Smooth muscle cell of the brain vasculature (primary cell): ENCODE results near the gene SNAP91.
"Not testable (repeated sequence)": the region's sequence is repeated elsewhere in the genome, so short reads cannot be mapped to it uniquely, and the experiment has no call there.

ENCODE experiments used
- DNase-seq: peaks from one replicate; pipeline ENCODE4 v3.0.0-alpha.2; 2012; ENCODE audit warnings: low read depth, low spot score

SNAP91 gene, protein sequence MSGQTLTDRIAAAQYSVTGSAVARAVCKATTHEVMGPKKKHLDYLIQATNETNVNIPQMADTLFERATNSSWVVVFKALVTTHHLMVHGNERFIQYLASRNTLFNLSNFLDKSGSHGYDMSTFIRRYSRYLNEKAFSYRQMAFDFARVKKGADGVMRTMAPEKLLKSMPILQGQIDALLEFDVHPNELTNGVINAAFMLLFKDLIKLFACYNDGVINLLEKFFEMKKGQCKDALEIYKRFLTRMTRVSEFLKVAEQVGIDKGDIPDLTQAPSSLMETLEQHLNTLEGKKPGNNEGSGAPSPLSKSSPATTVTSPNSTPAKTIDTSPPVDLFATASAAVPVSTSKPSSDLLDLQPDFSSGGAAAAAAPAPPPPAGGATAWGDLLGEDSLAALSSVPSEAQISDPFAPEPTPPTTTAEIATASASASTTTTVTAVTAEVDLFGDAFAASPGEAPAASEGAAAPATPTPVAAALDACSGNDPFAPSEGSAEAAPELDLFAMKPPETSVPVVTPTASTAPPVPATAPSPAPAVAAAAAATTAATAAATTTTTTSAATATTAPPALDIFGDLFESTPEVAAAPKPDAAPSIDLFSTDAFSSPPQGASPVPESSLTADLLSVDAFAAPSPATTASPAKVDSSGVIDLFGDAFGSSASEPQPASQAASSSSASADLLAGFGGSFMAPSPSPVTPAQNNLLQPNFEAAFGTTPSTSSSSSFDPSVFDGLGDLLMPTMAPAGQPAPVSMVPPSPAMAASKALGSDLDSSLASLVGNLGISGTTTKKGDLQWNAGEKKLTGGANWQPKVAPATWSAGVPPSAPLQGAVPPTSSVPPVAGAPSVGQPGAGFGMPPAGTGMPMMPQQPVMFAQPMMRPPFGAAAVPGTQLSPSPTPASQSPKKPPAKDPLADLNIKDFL

DNA sequence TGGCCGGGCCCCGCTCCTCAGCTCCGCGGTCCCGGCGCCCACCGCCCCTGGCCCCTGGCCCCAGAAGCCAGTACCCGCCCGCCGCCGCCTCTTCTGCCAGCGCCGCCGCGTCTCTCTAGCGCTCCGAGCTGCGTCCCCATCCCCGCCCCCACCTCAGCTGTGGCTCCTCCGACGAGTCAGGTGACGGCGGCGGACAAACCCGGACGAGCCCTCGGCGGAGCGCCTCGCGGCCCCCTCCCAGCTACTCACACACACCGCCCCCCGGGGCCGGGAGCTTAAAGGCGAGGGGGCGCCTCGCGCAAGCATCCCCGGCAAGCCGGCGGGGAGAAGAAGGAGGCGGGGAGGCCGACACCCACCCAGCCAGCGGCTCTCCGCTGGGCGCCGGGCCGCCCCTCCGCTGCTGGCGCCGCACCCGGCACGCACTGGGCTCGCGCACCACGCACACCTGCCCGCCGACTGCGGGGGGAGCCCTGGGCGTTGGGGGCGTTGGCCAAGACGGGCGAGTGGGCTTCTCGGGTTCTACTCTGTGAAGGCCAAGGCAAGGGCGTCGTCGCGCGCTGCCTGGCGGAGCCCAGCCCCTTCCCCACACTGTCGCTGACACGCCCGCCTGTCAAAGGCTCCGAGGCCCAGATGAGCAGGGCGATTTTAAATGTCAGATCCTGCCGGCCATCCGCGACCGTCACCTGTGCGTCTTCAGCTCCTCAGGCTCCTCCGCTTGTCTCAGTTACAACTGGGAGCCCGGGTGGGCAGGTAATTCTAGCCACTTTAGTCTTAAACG is at the start of gene SNAP91:
SNAP91 (minus strand) TSS at position 132 of the 778 bp plus-strand sequence. CDS start 1,174 bp downstream, outside the sequence.
- no peak for DNase-seq

DNA sequence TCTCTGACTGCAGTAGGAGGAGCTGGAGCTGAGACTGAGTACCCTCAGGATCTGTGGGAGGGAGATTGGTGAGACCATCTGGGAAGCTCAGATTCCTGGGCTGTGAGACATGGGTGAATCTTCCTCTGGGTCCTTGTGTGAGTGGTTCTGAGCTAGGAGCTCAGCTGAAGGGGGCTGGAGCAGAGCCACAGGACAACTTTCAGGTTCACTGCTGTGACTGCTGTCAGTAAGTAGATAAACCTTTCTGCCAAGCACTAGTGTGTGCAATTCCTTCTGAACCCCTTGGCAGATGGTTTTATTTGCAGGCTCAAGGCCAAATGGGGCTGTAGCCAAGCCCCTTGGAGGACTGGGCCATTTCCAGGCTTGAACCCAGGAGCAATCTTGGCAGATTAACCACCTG is 49.6 kb upstream of the SNAP91 start:
- no peak for DNase-seq

DNA sequence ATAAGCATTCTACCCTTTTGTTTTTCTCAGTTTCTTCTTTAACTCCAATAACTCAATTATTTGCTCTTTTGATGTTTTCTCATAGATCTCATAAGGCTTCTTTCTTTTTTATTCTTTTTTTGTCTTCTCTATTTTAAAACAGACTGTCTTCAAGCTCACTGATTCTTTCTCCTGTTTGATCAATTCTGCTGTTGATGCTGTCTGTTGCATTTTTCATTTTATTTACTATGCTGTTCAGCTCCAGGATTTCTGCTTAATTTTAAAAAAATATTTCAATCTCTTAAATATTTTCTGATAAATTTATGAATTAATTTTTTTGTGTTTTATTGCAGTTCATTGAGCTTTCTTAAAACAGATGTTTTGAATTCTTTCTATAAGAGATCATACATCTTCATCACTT is 48.1 kb upstream of the SNAP91 start:
- DNase-seq = no peak

DNA sequence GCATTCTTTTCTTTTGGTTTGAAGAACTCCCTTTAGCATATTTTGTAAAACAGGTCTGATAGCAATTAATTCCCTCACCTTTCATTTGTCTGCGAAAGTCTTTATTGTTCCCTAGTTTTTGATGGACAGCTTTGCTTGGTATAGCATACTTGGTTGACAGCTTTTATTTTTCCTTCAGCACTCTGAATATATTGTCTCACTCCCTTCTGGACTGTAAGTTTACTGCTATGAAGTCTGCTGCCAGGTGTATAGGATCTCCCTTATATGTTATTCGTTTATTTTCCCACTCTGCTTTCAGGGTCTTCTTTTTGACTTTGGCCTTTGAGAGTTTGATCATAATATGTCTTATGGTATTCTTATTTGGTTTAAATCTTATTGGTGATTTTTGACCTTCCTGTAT is 47.7 kb upstream of the SNAP91 start:
- no peak for DNase-seq

DNA sequence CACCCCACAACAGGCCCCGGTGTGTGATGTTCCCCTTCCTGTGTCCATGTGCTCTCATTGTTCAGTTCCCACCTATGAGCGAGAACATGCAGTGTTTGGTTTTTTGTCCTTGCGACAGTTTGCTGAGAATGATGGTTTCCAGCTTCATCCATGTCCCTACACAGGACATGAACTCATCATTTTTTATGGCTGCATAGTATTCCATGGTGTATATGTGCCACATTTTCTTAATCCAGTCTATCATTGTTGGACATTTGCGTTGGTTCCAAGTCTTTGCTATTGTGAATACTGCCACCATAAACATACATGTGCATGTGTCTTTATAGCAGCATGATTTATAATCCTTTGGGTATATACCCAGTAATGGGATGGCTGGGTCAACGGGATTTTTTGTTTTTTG is 43.5 kb upstream of the SNAP91 start:
- DNase-seq = not testable (repeated sequence)

DNA sequence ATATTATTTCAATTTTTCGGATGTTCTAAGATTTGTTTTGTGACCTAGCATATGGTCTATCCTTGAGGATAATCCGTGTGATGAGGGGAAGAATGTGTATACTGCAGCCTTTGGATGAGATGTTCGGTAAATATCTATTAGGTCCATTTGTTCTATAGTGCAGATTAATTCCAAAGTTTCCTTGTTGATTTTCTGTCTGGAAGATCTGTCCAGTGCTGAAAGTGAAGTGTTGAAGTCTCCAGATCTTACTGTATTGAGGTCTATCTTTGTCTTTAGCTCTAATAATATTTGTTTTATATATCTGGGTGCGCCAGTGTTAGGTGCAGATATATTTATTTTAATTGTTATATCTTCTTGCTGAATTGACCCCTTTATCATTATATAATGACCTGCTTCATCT is 32.2 kb upstream of the SNAP91 start:
- no peak for DNase-seq

DNA sequence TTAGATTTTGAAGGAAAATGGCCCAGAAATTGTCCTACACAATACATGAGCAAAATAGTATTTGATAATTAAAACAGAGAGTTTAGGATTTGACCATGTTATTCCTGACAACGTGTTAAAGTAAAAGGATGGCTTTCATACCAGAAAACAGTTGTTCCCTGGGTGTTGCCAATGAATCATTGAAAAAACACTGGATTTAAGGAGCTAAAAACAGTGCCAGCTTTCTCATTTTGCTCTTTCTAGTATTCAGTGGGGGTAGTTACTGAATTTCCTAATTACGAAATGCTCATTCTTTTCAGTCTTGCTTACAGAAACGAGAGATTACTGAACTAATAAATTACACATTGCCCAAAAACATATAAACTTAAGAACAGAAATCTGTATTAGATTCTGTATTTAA is 26.6 kb upstream of the SNAP91 start:
- DNase-seq = no peak

DNA sequence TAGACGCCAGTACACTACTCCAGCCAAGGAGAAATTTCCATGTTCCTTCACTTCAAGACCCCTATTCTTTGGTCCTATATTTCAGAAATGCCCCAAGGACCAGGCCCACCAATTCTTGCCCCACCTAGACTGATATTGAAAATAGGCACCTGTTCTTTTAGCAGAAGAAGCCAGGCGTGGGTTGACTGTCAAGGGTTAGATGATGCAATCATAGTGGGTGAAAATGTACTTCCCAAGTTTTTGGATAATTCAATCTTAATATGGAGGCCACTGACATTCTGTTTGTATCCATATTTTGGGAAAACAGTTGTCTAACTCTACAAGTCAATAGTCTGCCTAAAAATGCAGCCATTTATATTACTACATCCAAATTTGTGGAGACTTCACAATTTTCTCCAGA is 21.0 kb upstream of the SNAP91 start:
- DNase-seq = no peak

DNA sequence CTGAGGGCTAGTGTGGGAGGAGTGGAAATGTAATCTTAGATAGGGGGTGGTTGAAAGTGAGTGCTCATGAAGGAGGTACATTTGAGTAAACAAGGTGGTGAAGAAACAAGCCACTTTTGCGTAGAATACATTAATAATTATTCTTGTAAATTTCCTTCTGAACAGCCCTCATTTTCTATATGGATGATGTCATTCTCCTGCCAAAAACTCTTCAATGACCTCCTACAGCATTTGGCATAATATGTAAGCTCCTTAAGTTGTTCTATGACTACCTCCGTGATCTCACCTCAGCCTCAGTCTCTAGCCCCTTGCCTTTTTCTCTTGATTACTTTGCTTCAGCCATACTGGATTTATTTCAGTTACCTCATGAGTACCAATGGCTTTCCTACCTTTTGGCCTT is 14.0 kb upstream of the SNAP91 start:
- DNase-seq = no peak

DNA sequence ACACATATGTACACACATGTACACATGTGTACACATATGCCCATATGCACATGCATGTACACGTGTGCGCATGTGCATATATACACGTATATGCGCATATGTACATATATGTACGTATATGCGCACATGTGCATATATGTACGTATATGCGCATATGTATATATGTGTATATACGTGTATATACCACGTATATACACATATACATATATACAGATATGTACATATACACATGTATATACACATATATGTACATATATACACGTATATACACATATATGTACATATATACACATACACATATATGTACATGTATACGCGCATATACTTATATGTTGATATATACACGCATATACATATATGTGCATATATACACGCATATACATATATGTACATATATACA is 8.9 kb upstream of the SNAP91 start:
- DNase-seq = no peak

DNA sequence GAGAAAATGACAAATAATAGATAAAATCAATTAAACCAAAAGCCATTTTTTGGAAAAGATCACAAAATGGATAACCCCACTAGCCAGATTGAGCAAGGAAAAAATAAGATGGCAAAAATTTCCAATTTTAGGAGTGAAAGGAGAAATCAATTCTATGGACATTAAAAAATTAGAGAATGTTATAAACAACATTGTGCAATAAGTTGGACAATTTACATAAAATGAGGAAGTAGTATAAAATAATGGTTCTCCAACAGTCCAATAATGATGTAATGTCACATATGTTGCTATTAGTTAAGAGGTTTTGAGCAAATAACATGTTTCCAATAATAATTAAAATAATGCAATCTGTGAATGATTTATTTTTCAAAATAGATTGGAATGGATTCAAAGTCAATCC is 3.1 kb upstream of the SNAP91 start:
- DNase-seq = no peak

DNA sequence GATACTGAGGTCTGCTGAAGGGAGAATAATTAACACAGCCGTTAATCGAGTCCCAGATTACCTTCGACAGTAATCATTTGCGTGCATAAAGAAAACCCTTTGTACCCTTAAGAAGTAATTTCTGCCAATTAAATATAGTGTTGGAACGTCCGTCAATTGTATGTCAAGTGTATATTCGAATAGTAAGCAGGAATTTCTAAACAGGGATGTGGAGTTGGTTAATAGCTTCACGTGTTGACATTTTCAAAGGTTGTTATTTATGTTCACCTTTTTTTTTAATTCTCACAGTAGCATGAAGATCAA is 798 bp upstream of the SNAP91 start:
- DNase-seq = no peak

DNA sequence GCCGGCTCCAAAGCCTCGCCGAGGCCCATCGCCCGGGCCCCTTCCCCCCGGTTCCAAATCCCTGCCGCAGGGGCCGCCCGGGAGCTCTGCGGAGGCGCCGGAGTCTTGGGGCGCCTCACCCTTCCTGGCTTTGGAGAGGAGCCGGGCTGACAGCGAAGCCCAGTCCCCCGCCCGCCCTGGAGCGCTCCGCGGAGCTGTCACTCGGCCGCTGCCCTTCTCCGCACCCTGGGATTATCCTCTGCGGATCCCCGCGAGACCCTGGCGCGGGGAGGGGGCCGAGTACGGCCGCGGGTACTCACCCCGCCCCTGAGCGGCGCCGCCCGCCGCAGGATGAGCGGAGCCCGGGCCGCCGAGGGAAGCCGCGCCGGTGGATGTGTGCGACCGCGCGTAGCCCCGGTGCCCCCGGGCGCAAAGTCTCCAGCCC is 343 bp downstream of the SNAP91 start:
- no peak for DNase-seq

DNA sequence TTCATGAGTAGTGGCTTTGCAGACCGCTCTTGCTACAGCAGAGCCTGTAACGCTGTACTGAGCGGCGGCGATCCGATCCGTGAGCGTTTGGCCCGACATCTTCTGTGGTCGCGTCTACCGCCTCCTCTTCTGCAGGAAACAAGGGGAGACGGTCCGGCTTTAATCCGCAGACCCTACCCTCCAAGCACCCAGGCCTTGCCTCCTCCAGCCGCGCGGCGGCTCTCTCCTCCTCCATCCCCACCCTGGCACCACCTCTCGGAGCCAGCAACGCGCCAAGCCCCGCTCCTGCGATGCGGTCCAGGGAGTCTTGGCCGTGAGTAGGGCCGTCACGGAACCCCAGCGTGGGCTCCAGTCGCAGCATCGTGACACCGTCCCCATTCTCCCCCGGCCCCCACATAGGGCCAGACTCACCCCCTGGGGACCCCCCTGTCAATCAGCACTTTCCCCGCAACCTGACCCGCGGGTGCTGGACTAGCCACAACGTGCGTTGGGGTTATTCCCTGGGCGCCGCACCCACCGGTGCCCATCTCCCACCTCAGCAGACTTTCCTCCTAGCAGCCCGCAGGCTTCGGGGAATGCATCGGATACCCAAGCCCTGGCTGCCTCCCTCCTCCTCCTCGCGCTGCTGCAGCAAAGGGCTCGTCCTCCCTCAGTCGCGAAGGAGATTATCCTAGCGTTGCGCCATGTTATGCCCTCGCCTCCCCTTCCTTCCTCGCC is 914 bp downstream of the SNAP91 start:
- DNase-seq = no peak

DNA sequence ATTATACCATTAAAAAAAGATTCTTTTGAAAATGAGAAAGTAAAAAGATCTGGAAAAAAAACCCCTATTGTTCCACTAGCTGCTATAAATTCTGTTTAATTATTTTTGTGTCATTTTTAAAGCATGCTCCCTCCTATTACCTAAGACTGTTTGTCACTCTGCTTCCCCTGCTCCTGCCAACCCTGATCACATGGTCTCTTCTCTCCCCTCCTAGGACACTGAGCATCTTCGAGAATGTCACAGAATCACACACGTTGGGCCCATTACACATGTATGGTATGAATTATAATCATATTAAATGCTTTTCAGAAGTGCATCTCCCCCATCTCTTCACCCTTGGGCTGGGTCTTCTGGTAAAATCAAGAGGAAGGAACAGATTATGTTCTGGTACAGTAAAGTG is 6.2 kb downstream of the SNAP91 start:
- DNase-seq = no peak

DNA sequence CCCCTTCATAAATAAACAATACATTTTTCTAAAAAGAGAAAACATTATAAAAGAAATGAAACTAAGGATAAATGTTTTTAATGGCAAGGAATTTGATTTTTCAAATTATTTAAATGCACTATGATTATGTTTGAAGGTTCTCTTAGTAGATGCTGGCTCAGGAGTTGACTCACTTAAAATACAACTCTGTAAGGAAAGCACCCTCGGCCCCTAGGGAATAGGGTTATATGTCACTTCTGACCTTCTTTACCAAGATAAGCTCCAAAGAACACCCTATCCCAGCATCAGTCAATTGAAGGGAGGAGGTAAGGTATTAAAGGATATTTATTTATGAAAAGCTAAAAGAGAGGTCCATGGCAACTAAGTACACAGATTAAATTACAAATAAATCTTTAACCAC is 6.8 kb downstream of the SNAP91 start:
- DNase-seq = no peak

DNA sequence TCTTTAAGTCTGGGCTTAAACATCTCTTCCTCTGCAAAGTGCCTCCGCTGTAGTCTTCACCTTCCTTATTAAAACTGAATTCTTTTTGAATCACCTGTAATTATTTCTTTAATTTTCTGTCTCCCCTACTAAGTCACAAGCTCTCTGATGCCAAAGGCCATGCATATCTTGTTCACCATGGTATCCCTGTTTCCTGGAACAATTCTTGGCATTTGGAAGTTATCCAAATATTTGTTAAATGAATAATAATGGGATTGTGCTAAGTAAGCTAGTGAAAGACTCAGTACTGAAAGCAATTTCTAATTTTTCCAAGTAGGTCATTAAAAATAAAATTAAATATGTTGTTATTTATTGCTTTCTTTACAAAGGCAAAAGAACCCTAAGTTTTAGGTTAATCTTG is 12.2 kb downstream of the SNAP91 start:
- no peak for DNase-seq

DNA sequence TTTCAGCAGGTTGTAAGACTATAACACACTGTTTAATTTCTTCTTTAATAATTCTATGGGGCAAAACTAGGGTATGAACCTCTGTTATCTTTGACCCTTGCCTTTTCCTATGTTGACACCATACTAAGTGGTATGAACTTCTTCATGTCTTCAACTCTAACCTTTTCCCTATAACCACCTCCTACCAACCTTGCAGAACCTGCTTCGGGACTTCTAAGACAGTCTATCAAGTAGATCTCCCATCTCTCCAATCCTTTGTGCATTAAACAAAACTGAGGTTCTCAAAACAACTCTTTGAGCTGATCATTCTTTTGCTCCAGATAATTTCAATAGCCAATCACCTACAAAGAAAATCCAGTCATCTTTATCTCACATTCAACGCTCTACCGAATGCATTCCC is 23.4 kb downstream of the SNAP91 start:
- DNase-seq = no peak

DNA sequence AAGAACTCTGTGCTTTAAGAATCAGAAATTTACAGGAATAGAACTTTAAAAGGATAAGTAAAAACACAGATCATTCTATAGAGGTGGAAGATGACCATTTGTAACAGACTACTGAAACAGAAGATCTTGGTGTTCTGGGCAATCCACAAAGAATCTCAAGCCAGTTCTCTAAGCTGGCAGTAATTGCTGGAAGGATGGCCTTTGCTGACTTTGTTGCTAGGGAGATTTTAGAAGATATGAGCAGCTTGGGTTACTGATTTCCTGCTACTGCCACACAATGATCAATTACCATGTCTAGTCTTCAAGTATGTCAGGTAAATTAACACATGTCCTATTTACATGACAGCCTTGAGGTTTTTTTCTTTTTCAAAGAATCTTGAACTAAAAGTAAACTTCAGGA is 31.1 kb downstream of the SNAP91 start:
- DNase-seq = no peak

DNA sequence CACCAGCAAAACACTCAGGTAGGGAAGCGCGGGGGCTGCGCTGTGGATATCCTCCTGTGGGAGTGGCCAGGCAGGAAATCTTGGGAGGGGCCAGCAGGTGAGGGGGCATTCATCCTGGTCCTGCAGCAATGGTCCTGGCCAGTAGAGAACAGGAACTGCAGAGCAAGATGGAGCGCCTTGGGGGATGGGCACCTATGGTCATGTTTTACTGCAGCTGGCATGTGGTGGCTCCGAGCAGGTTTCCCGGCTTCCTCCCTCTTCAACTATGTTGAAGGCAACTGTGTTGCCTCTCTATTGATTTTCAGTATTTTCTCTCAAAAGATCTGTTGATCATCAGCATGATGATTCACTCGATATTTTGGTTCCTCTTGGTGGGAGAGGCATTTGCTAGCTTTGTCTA is 70.9 kb downstream of the SNAP91 start:
- no peak for DNase-seq

DNA sequence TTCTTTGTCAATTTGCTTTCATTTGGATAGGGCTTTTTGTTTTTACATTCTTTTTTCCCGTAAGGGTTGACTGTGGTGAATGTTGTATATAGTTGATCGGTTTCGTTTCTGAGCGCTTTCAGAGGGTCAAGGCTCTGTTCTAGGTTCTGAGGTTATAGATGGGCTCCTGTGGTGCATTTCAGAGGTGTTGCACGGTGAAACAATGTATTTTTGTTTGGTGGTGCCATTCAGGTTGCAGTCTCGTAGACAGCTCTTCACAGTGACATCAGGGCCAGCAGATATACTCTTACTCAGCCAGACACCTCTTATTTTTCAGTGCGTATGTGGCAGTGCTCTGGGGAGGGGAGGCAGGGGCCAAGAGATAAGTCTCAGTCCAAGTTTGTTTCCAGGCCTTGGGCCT is 72.1 kb downstream of the SNAP91 start:
- DNase-seq = no peak

DNA sequence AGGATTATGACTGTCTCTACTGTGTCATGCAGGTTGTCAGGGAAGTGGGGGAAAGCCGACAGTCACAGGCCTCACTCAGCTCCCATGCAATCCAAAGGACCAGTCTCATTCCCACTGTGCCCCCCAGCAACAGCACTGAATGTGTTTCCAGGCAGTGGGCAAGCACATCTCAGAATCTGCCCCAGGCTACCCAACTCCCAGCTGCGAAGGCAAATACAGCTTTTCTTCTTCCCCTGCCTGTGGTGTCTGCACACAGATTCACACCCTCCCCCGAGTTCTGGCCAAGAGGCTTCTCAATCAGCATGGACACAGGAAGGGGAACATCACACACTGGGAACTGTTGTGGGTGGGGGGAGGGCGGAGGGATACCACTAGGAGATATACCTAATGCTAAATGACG is 75.3 kb downstream of the SNAP91 start:
- no peak for DNase-seq
